ENCODE data around the gene INHBB. TPM values are rescaled to one million over a fixed set of nuclear protein-coding genes. Genes with fewer than 3 reads are reported as not detected.

Gene INHBB
- total and polyA plus RNA-seq, 5 donors: 1.4 to 2.5 (median 2.4) TPM

DNA sequence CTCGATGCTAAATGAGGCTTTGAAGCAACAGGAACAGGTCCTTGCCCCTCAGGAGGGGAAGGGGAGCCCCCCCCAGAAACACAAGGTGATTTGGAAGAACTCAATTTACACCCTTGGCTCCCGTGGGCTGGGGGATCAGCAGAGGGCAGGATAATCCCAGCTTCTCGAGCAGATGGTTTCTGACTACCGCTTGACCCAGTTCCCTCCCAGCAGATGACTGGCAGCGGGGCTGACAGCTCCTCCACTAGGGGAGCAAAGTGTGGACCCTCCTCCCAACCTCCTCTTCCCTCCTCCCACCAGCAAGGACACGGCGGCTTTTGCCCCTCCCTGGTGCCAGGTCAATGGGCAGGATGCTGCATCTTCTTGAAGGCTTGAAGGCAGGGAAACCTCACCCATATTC lies 3.5 kb upstream of the INHBB start:
- Histone ChIP-seq H3K9me3 (ENCODE audit: control insufficient read depth, low read length) (no peaks in the 10 kb centered on the region), H3K4me3 (ENCODE audit: low read length) (no peak overlapping the region), H3K27me3 (ENCODE audit: control insufficient read depth, insufficient read depth) (no peaks in the 10 kb centered on the region), H3K4me1 (ENCODE audit: control insufficient read depth, insufficient read depth, low read length) (peaks cover 1% of the 10 kb centered on the region), H3K27ac (ENCODE audit: low read length) (no peak overlapping the region)
- intact Hi-C loops (cut with DNase I): loop anchor here (2.0 to 10.0 kb wide), 8 partner anchors 172 to 742 kb away; no protein-coding TSS in a partner anchor
- WGBS: 30% methylated on average over 7 of the region's 7 CpGs
- ATAC-seq (no peak), DNase-seq (no peak)

DNA sequence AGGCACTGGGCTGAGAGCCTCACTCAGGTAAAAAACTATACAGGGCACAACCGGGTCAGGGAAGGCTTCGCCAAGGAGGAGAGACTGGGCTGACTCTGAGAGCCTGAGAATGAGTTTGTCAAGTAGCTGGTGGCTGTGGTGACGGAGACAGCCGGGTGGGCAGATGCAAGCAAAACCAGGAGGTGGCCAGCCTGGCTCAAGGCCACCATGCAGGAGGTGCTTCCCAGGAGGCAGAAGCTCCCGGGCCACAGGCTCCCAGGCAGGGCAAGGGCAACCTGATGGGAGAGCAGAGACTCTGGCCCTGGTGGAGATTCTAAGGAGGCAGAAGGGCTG lies 2.9 kb upstream of the INHBB start:
- H3K4me1 ChIP-seq (ENCODE audit: control insufficient read depth, insufficient read depth, low read length): peaks cover 1% of the 10 kb centered on the region
- no peak overlapping the region for H3K27ac ChIP-seq (ENCODE audit: low read length)
- DNase-seq (no peak), ATAC-seq (no peak)
- H3K4me3 ChIP-seq (ENCODE audit: low read length): no peak overlapping the region
- no peaks in the 10 kb centered on the region for H3K27me3 ChIP-seq (ENCODE audit: control insufficient read depth, insufficient read depth)
- WGBS: 24% methylated on average over 5 of the region's 5 CpGs
- H3K9me3 ChIP-seq (ENCODE audit: control insufficient read depth, low read length): no peaks in the 10 kb centered on the region
- intact Hi-C loops (cut with DNase I): loop anchor here (2.0 to 10.0 kb wide), 8 partner anchors 172 to 742 kb away; no protein-coding TSS in a partner anchor

DNA sequence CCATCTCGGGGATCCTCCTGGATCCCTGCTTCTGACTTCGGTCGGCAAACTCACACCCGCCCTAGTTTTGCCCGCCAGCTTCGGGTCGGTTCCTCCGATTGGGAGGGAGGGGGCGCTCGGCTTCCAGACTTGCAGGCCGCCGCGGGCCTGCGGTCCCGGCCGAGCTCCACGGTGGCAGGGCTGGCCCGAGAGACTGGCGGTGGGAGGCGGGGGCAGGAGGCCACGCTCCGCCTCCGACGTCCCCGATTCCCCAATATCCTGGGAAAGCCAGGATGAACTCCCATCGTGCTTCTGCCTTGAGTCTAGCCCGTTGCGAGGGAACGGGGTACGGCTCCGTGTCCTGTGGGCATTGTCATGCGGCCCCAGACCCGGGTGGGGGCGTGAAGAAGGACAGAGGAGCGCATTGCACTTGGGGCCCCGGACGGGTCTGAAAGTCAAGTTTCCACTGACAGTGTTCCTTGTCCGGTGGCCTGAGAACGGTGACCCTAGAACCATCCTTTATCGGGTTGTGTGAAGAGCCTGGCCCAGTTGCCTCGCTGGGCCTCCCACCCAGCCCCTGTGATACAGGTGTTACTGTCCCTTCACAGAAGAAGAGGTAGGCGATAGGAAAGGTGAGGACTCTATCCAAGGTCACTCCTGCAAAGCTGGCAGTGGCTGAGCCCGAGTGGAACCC lies 2.4 kb upstream of the INHBB start:
- Histone ChIP-seq H3K27me3 (ENCODE audit: control insufficient read depth, insufficient read depth) (no peaks in the 10 kb centered on the region), H3K27ac (ENCODE audit: low read length) (no peak overlapping the region), H3K4me1 (ENCODE audit: control insufficient read depth, insufficient read depth, low read length) (peaks cover 1% of the 10 kb centered on the region), H3K4me3 (ENCODE audit: low read length) (peak overlapping the region; percentile 71), H3K9me3 (ENCODE audit: control insufficient read depth, low read length) (no peaks in the 10 kb centered on the region)
- ATAC-seq (peak; percentile 87 to 89), DNase-seq (peak; percentile 87 to 94 (median 94))
- 3% methylated on average over 43 of the region's 43 CpGs for WGBS
- intact Hi-C loops (cut with DNase I): loop anchor here (2.0 to 10.0 kb wide), 8 partner anchors 171 to 741 kb away; no protein-coding TSS in a partner anchor

DNA sequence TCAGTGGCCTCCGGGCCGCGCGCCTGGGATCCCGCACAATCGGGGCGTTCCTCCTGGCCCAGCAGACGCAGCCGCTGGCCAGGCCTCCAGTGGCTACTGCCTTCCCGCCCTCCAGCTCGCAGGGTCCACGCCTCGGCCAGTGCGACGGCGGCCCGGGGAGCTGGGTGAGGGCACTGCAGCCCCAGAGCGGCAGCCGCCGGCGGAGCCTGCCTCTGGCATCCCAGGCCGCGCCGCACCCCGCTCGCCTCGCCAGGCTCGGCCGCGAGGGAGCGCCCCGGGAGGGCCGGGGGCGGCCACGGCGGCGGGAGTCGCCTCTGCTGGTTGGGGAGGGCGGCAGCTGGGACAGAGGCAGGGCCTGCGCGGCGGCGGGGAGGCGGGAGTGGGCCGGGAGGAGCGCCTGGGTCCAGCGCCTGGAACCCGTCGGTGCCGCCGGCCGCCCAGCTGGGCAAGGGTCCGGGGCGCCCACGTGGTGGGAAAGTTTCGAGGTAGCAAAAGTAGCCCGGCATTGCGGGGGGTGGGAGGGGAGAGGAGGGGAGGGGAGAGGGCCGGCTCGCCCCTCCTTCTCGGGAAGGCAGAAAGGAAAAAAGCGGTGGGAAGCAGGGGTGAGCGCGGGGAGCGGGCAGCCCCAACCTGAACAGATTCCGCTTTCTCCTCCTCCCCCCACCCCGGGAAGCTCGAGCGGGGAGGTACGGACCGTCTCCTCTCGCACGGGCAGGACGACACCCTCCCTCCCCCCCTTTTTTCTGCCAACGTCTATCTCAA lies 1.5 kb upstream of the INHBB start:
- Histone ChIP-seq H3K4me1 (ENCODE audit: control insufficient read depth, insufficient read depth, low read length) (peaks cover 1% of the 10 kb centered on the region), H3K27ac (ENCODE audit: low read length) (no peak overlapping the region), H3K4me3 (ENCODE audit: low read length) (peak overlapping the region; percentile 71), H3K27me3 (ENCODE audit: control insufficient read depth, insufficient read depth) (no peaks in the 10 kb centered on the region), H3K9me3 (ENCODE audit: control insufficient read depth, low read length) (no peaks in the 10 kb centered on the region)
- WGBS: 2% methylated on average over 75 of the region's 75 CpGs
- ATAC-seq (peak; percentile 31 to 46), DNase-seq (peak; percentile 50 to 81 (median 80))
- intact Hi-C loops (cut with DNase I): loop anchor here in 3 of 4 donors (5.0 to 10.0 kb wide), 5 partner anchors 170 to 740 kb away; no protein-coding TSS in a partner anchor

DNA sequence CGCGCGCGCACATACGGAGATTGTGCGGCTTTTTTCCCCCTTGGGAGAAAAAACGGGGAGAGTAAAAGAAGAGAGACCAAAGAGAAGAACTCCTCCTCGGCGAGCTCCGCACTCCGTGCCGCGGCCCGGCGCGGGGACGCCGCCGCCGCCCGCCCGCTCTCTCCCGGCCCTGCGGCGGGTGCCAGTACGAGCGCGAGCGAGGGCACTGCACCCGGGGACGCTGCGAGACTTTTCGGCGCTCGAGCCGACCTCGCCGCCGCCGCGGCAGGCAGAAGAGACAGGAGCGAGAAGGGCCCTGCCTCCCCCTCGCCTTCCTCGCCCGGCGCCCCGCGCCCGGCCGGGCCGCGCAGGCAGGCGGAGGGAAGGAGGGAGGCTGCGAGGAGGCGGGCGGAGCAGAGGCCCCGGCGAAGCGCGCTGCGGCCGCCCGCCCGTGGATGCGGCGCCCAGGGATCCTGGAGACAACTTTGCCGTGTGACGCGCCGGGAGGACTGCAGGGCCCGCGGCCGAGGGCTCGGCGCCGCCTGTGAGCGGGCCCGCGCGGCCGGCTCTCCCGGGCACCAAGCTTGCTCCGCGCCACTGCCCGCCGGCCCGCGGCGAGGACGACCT lies 857 bp upstream of the INHBB start:
- Histone ChIP-seq H3K4me1 (ENCODE audit: control insufficient read depth, insufficient read depth, low read length) (peaks cover 1% of the 10 kb centered on the region), H3K9me3 (ENCODE audit: control insufficient read depth, low read length) (no peaks in the 10 kb centered on the region), H3K27ac (ENCODE audit: low read length) (no peak overlapping the region), H3K27me3 (ENCODE audit: control insufficient read depth, insufficient read depth) (no peaks in the 10 kb centered on the region), H3K4me3 (ENCODE audit: low read length) (peak overlapping the region; percentile 71)
- under 1% methylated on average over 90 of the region's 90 CpGs for WGBS
- peak in 2 of 3 donors; percentile 56 to 63 for DNase-seq
- intact Hi-C loops (cut with DNase I): loop anchor here in 3 of 4 donors (5.0 to 10.0 kb wide), 6 partner anchors 170 to 740 kb away; no protein-coding TSS in a partner anchor
- ATAC-seq: peak in 1 of 2 donors; percentile 6

DNA sequence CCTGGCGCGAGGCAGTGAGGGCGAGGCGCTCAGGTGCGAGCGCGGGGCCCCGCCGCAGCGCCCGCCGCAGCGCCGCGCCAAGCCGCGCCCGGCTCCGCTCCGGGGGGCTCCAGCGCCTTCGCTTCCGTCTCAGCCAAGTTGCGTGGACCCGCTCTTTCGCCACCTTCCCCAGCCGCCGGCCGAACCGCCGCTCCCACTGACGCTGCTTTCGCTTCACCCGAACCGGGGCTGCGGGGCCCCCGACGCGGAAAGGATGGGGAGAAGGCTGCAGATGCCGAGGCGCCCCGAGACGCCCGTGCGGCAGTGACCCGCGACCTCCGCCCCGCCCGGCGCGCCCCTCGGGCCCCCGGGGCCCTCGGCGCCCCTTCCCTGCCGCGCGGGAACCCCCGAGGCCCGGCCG lies 328 bp upstream of the INHBB start:
- ATAC-seq (no peak), DNase-seq (no peak)
- Histone ChIP-seq H3K4me1 (ENCODE audit: control insufficient read depth, insufficient read depth, low read length) (peaks cover 1% of the 10 kb centered on the region), H3K27ac (ENCODE audit: low read length) (no peak overlapping the region), H3K9me3 (ENCODE audit: control insufficient read depth, low read length) (no peaks in the 10 kb centered on the region), H3K4me3 (ENCODE audit: low read length) (peak overlapping the region; percentile 71), H3K27me3 (ENCODE audit: control insufficient read depth, insufficient read depth) (no peaks in the 10 kb centered on the region)
- intact Hi-C loops (cut with DNase I): loop anchor here in 3 of 4 donors (5.0 to 10.0 kb wide), 5 partner anchors 169 to 739 kb away; no protein-coding TSS in a partner anchor
- under 1% methylated on average over 62 of the region's 62 CpGs for WGBS

DNA sequence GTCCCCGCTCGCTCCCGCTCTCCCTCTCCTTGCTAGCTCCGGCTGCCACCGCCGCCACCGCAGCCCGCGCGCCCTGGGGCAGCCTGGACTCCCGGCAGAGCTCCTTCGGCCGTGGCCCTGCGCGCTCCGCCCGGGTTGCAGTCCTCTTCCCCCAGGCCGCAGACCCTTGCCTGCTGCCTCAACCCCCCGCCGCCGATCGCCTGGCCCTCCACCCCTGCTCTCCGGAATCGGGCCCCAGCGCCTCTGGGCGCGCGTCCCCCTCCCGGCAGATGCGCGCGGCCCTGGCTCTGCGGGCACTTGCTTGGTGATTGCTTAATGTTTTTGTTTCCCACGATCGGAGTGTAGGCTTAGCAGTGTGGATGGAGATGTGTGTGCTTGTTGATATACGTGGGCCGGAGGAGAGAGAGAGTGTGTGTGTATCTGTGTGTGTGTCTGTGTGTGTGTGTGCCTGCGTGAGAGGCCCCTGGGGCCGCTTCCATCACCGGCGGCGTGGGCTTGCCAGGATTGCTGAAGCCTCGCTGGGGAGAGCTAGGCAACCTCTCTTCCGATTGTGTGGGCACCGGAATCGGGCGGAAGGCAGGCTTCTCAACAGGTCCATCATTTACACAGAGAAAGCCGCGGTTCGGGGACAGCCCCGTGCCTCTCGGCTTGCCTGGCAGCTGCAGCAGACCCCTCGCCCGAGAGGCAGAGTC lies 877 bp downstream of the INHBB start:
- no peak overlapping the region for H3K27ac ChIP-seq (ENCODE audit: low read length)
- peaks cover 1% of the 10 kb centered on the region for H3K4me1 ChIP-seq (ENCODE audit: control insufficient read depth, insufficient read depth, low read length)
- no peaks in the 10 kb centered on the region for H3K27me3 ChIP-seq (ENCODE audit: control insufficient read depth, insufficient read depth)
- peak overlapping the region; percentile 71 for H3K4me3 ChIP-seq (ENCODE audit: low read length)
- DNase-seq: peak in 2 of 3 donors; percentile 33 to 65
- WGBS: 1% methylated on average over 54 of the region's 54 CpGs
- peak; percentile 9 to 20 for ATAC-seq
- H3K9me3 ChIP-seq (ENCODE audit: control insufficient read depth, low read length): no peaks in the 10 kb centered on the region
- intact Hi-C loops (cut with DNase I): loop anchor here in 3 of 4 donors (5.0 to 10.0 kb wide), 5 partner anchors 168 to 738 kb away; no protein-coding TSS in a partner anchor

DNA sequence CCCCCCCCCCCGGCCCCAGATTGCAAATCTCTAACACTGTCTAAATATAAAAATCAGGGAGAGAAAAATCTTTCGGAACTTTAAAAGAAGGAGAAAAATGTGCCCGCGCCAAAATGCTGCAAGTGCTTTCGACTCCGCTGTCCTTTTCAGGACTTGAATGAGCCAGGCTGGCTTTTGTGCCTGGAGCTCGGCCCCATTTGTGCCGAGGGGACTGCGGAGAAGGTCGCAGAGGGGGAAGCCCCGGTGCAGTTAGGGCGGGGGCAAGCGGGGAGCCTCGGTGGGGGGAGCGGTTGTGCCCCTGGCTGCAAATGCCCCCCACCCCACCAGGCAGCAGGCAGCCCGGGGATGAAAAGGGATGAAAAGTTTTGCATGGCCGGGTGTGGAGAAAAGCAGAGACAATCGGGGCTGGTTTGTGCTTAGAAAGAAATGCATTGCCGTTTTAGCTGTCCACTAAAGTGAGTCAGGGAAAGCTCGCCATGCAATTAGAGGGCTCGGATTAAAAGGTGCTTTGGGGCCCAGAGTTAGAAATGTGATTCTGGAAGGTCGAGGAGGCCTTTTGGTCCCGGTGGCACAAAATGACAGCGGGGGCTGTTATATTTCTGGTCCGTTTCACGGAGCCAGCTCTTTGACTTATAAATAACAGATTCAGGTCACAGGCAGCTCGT lies 1.6 kb downstream of the INHBB start:
- no peaks in the 10 kb centered on the region for H3K27me3 ChIP-seq (ENCODE audit: control insufficient read depth, insufficient read depth)
- H3K9me3 ChIP-seq (ENCODE audit: control insufficient read depth, low read length): no peaks in the 10 kb centered on the region
- intact Hi-C loops (cut with DNase I): loop anchor here in 3 of 4 donors (5.0 to 10.0 kb wide), 5 partner anchors 167 to 737 kb away; no protein-coding TSS in a partner anchor
- no peak for DNase-seq
- 8% methylated on average over 27 of the region's 27 CpGs for WGBS
- peak overlapping the region; percentile 71 for H3K4me3 ChIP-seq (ENCODE audit: low read length)
- H3K27ac ChIP-seq (ENCODE audit: low read length): no peak overlapping the region
- ATAC-seq: no peak
- H3K4me1 ChIP-seq (ENCODE audit: control insufficient read depth, insufficient read depth, low read length): peaks cover 1% of the 10 kb centered on the region

DNA sequence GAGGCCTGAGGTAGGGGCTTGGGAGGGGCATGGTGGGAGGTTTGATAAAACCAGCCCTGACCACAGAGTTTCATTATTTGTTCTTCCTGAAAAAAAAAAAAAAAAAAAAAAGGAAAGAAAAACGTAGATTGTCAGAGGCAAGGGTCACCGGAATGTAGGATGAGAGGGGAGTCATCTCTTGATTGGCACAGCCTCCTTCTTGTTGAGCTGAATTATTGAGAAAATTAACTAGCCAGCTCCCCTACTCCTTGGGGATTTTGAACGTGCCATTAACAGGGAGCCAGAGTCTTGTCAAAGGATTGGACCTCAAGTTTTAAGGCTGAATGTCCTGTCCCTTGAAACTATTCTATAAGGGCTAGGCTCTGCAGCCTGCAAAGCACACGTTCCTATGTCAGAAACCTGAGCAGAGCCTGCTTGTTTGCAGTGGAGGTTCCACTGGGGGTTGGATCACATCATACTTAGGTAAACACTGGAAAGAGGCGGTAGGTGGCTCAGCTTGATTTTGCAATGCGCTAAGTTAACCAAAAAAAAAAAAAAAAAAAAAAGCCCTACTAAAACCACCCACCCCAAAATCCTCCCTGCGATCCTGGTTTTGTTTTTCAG lies 2.3 kb downstream of the INHBB start:
- intact Hi-C loops (cut with DNase I): loop anchor here in 3 of 4 donors (5.0 to 10.0 kb wide), 5 partner anchors 167 to 737 kb away; no protein-coding TSS in a partner anchor
- WGBS: 58% methylated on average over 7 of the region's 7 CpGs
- no peak for ATAC-seq

More for the DNA sequence above, 2.3 kb downstream of the INHBB start:
- no peaks in the 10 kb centered on the region for H3K27me3 ChIP-seq (ENCODE audit: control insufficient read depth, insufficient read depth)
- H3K4me1 ChIP-seq (ENCODE audit: control insufficient read depth, insufficient read depth, low read length): peaks cover 1% of the 10 kb centered on the region
- H3K9me3 ChIP-seq (ENCODE audit: control insufficient read depth, low read length): no peaks in the 10 kb centered on the region
- H3K4me3 ChIP-seq (ENCODE audit: low read length): no peak overlapping the region
- no peak for DNase-seq
- H3K27ac ChIP-seq (ENCODE audit: low read length): no peak overlapping the region
